ENCODE results near the gene MARVELD2. TPM values are rescaled to one million over a fixed set of nuclear protein-coding genes. Genes with fewer than 3 reads are reported as not detected.
A peak's percentile ranks its signal among the peaks of the same experiment; 100 is the strongest.

Gene MARVELD2
- total and polyA plus RNA-seq, 2 of the 13 experiments (the other 11 are each of a cell fraction or from before 2014, with no cell fraction given), result 11.1 to 15.4 TPM

GRCh38 chr5:69414885-69415583 lies at the start of gene MARVELD2 (continued):
- no peak for TF ChIP-seq ZNF747 (CRISPR knock-in tag; IDR thresholded peaks at IDR 0.05; ENCODE audit: borderline replicate concordance)
- TF ChIP-seq ZNF609 (CRISPR knock-in tag; IDR thresholded peaks at IDR 0.05; ENCODE audit: borderline replicate concordance), result no peak
- peak; percentile 67 for TF ChIP-seq HOXA3 (CRISPR knock-in tag; IDR thresholded peaks at IDR 0.05)
- no peak for TF ChIP-seq ZNF260 (CRISPR knock-in tag; IDR thresholded peaks at IDR 0.05; ENCODE audit: borderline replicate concordance, low read depth)
- no peak for TF ChIP-seq ZNF160 (CRISPR knock-in tag; IDR thresholded peaks at IDR 0.05)
- TF ChIP-seq ZBTB3 (CRISPR knock-in tag; IDR thresholded peaks at IDR 0.05; ENCODE audit: borderline replicate concordance, low read depth), result no peak
- TF ChIP-seq NKX3-1 (CRISPR knock-in tag; IDR thresholded peaks at IDR 0.05), result no peak
- TF ChIP-seq MAF1 (CRISPR knock-in tag; IDR thresholded peaks at IDR 0.05; ENCODE audit: borderline replicate concordance), result no peak
- peak; percentile 87 for TF ChIP-seq SALL1 (CRISPR knock-in tag; IDR thresholded peaks at IDR 0.05)
- TF ChIP-seq ZNF704 (CRISPR knock-in tag; IDR thresholded peaks at IDR 0.05; ENCODE audit: borderline replicate concordance), result peak; percentile 67
- no peak for TF ChIP-seq ZNF782 (CRISPR knock-in tag; IDR thresholded peaks at IDR 0.05; ENCODE audit: borderline replicate concordance)
- TF ChIP-seq, protein P1, sequence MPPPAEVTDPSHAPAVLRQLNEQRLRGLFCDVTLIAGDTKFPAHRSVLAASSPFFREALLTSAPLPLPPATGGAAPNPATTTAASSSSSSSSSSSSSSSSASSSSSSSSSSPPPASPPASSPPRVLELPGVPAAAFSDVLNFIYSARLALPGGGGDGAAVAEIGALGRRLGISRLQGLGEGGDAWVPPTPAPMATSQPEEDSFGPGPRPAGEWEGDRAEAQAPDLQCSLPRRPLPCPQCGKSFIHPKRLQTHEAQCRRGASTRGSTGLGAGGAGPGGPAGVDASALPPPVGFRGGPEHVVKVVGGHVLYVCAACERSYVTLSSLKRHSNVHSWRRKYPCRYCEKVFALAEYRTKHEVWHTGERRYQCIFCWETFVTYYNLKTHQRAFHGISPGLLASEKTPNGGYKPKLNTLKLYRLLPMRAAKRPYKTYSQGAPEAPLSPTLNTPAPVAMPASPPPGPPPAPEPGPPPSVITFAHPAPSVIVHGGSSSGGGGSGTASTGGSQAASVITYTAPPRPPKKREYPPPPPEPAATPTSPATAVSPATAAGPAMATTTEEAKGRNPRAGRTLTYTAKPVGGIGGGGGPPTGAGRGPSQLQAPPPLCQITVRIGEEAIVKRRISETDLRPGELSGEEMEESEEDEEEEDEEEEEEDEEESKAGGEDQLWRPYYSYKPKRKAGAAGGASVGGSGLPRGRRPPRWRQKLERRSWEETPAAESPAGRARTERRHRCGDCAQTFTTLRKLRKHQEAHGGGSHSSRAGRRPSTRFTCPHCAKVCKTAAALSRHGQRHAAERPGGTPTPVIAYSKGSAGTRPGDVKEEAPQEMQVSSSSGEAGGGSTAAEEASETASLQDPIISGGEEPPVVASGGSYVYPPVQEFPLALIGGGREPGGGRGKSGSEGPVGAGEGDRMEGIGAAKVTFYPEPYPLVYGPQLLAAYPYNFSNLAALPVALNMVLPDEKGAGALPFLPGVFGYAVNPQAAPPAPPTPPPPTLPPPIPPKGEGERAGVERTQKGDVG (CRISPR knock-in tag; IDR thresholded peaks at IDR 0.05; ENCODE audit: borderline replicate concordance), result no peak
- TF ChIP-seq SMARCC2 (IDR thresholded peaks at IDR 0.05), result no peak
- TF ChIP-seq, protein P2, sequence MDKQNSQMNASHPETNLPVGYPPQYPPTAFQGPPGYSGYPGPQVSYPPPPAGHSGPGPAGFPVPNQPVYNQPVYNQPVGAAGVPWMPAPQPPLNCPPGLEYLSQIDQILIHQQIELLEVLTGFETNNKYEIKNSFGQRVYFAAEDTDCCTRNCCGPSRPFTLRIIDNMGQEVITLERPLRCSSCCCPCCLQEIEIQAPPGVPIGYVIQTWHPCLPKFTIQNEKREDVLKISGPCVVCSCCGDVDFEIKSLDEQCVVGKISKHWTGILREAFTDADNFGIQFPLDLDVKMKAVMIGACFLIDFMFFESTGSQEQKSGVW (CRISPR knock-in tag; IDR thresholded peaks at IDR 0.05; ENCODE audit: borderline replicate concordance), result no peak
- TF ChIP-seq WIZ (CRISPR knock-in tag; IDR thresholded peaks at IDR 0.05), result no peak
- no peak for TF ChIP-seq NR2F2 (IDR thresholded peaks at IDR 0.05; ENCODE audit: borderline replicate concordance, low read depth)

All from HepG2 (cell line).